ENCODE measurements around the gene SEMA3B. TPM values are rescaled to one million over a fixed set of nuclear protein-coding genes. Genes with fewer than 3 reads are reported as not detected.

The SEMA3B gene
- total and polyA plus RNA-seq, 7 experiments from 2014 or later, result 0.73 to 3.7 (median 1.4) TPM; not detected in 2

GRCh38 chr3:50258029-50258680, 10.8 kb upstream of the SEMA3B start:
- Histone ChIP-seq H3K27ac (ENCODE audit: low read depth, low read length) (no peak overlapping the region), H3K4me3 (ENCODE audit: low read length) (no peak overlapping the region), H3K27me3 (ENCODE audit: control insufficient read depth in 2 of 2, insufficient read depth in 2 of 2, low read length in 2 of 2) (no peaks in the 10 kb centered on the region), H3K9me3 (ENCODE audit: control insufficient read depth in 2 of 3, low read length in 3 of 3) (no peaks in the 10 kb centered on the region), H3K4me1 (ENCODE audit: control insufficient read depth in 2 of 2, insufficient read depth in 2 of 2, low read length in 2 of 2) (peaks cover 6 to 8% of the 10 kb centered on the region in 2 donors), H3K36me3 (ENCODE audit: control insufficient read depth in 2 of 3, insufficient read depth in 3 of 3, low read length in 3 of 3) (peaks cover 8 to 62% (median 14%) of the 10 kb centered on the region in 3 experiments)
- DNase-seq (no peak), ATAC-seq (no peak)
- Mint-ChIP-seq H3K36me3 (peaks cover 0 to 21% (median 0%) of the 10 kb centered on the region in 5 donors), H3K4me1 (peaks cover 0 to 14% (median 11%) of the 10 kb centered on the region in 7 donors), H3K27ac (peak overlapping the region in 2 of 9 donors; percentile 51 to 59), H3K9me3 (no peaks in the 10 kb centered on the region), H3K27me3 (no peaks in the 10 kb centered on the region), H3K4me3 (no peak overlapping the region)
- intact Hi-C loops (cut with micrococcal nuclease), result no loop called here
- CTCF ChIA-PET, result interaction anchor here (0.7 to 2.7 kb wide), 7 partner anchors 9 to 85 kb away, joined by 3 to 8 read pairs (median 4); partner anchors contain the start of gene GNAI2
- POLR2A ChIA-PET, result interaction anchor here (1.0 to 2.4 kb wide), 2 partner anchors 12 to 20 kb away, joined by 3 to 7 read pairs; no protein-coding TSS in a partner anchor

DNA sequence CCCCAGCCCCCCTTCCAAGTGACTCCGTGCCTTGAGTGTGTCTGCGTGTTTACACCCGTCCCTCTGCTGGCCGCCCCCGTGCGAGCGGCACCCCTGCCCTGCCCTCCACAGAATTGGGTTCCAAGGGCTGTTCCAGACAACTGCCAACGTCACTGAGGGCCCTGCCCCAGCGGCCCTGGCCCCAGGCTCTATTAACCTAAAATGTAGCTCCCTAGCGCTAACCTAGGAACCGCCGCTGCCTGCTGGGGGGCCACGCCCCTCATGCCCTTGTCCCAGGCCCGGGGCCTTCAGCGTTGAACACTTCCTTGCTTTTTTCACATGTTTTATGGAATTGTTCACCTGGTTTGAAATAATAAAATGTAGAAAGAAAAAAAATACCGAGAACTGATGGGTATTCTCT, 10.0 kb upstream of the SEMA3B start:
- Histone ChIP-seq H3K27me3 (ENCODE audit: control insufficient read depth in 2 of 2, insufficient read depth in 2 of 2, low read length in 2 of 2) (no peaks in the 10 kb centered on the region), H3K4me3 (ENCODE audit: low read length) (no peak overlapping the region), H3K9me3 (ENCODE audit: control insufficient read depth in 2 of 3, low read length in 3 of 3) (no peaks in the 10 kb centered on the region), H3K27ac (ENCODE audit: low read depth, low read length) (peak overlapping the region; percentile 47), H3K4me1 (ENCODE audit: control insufficient read depth in 2 of 2, insufficient read depth in 2 of 2, low read length in 2 of 2) (peaks cover 6 to 8% of the 10 kb centered on the region in 2 donors), H3K36me3 (ENCODE audit: control insufficient read depth in 2 of 3, insufficient read depth in 3 of 3, low read length in 3 of 3) (peaks cover 8 to 54% (median 12%) of the 10 kb centered on the region in 3 experiments)
- Mint-ChIP-seq H3K27ac (peak overlapping the region in 3 of 9 donors; percentile 51 to 81 (median 63)), H3K4me1 (peaks cover 0 to 13% (median 4%) of the 10 kb centered on the region in 7 donors), H3K36me3 (peaks cover 0 to 19% (median 0%) of the 10 kb centered on the region in 5 donors), H3K27me3 (no peaks in the 10 kb centered on the region), H3K4me3 (peak overlapping the region in 1 of 10 donors; percentile 29), H3K9me3 (no peaks in the 10 kb centered on the region)
- POLR2A ChIA-PET, result interaction anchor here (1.0 to 2.4 kb wide), 4 partner anchors 11 to 78 kb away, joined by 3 to 7 read pairs (median 4); no protein-coding TSS in a partner anchor
- CTCF ChIA-PET, result interaction anchor here (0.7 to 2.7 kb wide), 6 partner anchors 9 to 65 kb away, joined by 4 to 8 read pairs (median 4); partner anchors contain the start of gene GNAI2
- ATAC-seq (no peak), DNase-seq (no peak)
- intact Hi-C loops (cut with micrococcal nuclease), result no loop called here

DNA sequence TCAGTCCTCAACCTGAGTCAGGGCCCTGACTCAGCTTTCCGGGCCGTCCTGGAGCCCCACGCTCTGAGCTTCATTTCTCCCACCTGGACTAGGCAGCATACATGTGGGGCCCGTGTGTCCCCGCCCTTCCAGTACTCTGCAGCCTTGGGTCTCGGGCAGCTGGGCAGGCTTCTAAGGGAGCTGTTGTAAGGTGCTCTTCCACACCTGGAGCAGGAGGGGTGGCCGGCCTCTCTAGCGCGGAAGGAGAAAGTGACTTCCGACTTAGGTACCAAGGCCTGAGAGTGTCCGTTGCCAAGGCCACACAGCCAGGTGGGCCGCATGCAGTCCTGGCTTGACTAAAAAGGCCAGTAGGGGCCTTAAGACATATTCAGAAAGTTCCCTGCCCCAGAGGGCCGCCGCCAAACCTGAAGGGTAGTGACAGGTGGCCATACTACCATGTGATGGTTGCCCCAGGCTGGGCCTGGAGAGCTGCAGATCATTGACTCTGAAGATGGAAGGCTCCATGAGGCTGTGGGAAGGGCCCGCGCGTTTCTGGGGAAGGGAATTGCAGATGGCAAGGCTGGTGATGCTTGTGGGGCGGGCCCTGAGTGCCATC, 9.4 kb upstream of the SEMA3B start:
- Mint-ChIP-seq H3K4me1 (peaks cover 0 to 12% (median 4%) of the 10 kb centered on the region in 7 donors), H3K9me3 (no peaks in the 10 kb centered on the region), H3K27me3 (no peaks in the 10 kb centered on the region), H3K27ac (peak overlapping the region in 8 of 9 donors; percentile 41 to 85 (median 77)), H3K4me3 (peak overlapping the region; percentile 58 to 86 (median 72)), H3K36me3 (peaks cover 0 to 19% (median 0%) of the 10 kb centered on the region in 5 donors)
- H3K27me3 ChIP-seq (ENCODE audit: control insufficient read depth in 2 of 2, insufficient read depth in 2 of 2, low read length in 2 of 2), result no peaks in the 10 kb centered on the region
- ATAC-seq (peak; percentile 16), DNase-seq (no peak)
- H3K4me3 ChIP-seq (ENCODE audit: low read length), result peak overlapping the region; percentile 43
- intact Hi-C loops (cut with micrococcal nuclease), result loop anchor here (1.0 kb wide), 4 partner anchors 13 to 65 kb away; no protein-coding TSS in a partner anchor
- H3K9me3 ChIP-seq (ENCODE audit: control insufficient read depth in 2 of 3, low read length in 3 of 3), result no peaks in the 10 kb centered on the region
- H3K4me1 ChIP-seq (ENCODE audit: control insufficient read depth in 2 of 2, insufficient read depth in 2 of 2, low read length in 2 of 2), result peaks cover 6 to 7% of the 10 kb centered on the region in 2 donors
- CTCF ChIA-PET, result interaction anchor here (0.7 to 2.7 kb wide), 6 partner anchors 8 to 65 kb away, joined by 4 to 8 read pairs (median 4); partner anchors contain the start of gene GNAI2
- POLR2A ChIA-PET, result interaction anchor here (0.9 to 2.4 kb wide), 4 partner anchors 11 to 78 kb away, joined by 3 to 7 read pairs (median 4); no protein-coding TSS in a partner anchor
- peaks cover 8 to 48% (median 12%) of the 10 kb centered on the region in 3 experiments for H3K36me3 ChIP-seq (ENCODE audit: control insufficient read depth in 2 of 3, insufficient read depth in 3 of 3, low read length in 3 of 3)
- H3K27ac ChIP-seq (ENCODE audit: low read depth, low read length), result peak overlapping the region; percentile 76

DNA sequence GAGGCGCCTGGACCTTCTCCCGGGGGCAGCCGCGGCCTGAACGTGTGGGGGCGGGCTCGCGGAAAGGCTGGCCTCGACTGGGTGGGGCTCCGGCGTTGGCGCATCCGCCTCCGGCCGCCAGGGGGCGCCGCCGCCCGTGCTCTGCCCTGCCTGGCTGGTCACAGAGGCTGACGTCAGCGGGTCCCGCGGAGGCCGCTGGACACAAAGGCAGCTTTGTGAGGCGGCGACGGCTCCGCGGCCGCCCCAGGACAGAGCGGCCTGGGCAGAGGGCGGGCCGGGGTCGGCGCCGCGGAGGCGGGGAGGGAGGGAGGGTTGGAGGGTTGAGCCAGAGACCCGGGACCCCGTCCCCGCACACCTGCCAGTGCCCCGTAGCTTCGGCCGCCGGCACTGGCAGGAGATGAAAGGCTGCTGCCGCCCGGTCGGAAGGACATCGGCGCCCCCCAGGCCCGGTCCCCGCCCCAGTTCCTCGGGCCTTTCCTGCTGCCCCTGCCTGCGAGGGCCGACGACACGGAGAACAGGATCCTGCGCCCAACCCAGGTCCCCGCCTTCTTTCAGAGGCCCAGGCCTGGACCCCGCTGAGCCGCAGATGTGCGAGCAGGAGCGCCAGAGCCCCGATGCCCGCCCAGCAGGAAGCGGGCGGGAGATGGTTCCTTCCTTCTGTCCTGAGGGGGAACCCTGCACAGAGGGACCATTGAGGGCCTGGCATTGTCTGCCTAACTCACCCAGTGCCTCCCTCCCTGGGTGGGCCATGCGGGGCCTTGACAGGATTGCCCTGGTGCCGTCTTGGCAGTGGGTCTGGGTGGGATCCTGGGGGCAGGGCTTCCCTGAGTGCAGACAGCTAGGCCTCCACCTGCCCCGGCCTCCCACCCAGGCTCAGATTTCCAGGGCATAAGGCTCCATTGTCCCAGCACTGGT, 8.7 kb upstream of the SEMA3B start:
- CTCF ChIA-PET, result interaction anchor here (0.9 to 2.7 kb wide), 3 partner anchors 11 to 35 kb away, joined by 4 to 8 read pairs (median 4); partner anchors contain the start of gene LSMEM2
- POLR2A ChIA-PET, result interaction anchor here (0.5 to 2.4 kb wide), 6 partner anchors 12 to 1909 kb away, joined by 3 to 7 read pairs (median 3); no protein-coding TSS in a partner anchor
- H3K27ac ChIP-seq (ENCODE audit: low read depth, low read length), result peak overlapping the region; percentile 76
- H3K9me3 Mint-ChIP-seq, result no peaks in the 10 kb centered on the region
- DNase-seq (peak; percentile 58 to 95 (median 78)), ATAC-seq (peak; percentile 95)
- H3K4me1 ChIP-seq (ENCODE audit: control insufficient read depth in 2 of 2, insufficient read depth in 2 of 2, low read length in 2 of 2), result peaks cover 6% of the 10 kb centered on the region in 2 donors
- peaks cover 0 to 19% (median 0%) of the 10 kb centered on the region in 5 donors for H3K36me3 Mint-ChIP-seq
- H3K27me3 Mint-ChIP-seq, result no peaks in the 10 kb centered on the region
- H3K4me1 Mint-ChIP-seq, result peaks cover 0 to 12% (median 4%) of the 10 kb centered on the region in 7 donors
- intact Hi-C loops (cut with micrococcal nuclease), result loop anchor here (1.0 kb wide), 4 partner anchors 13 to 66 kb away; no protein-coding TSS in a partner anchor
- peak overlapping the region; percentile 57 to 86 (median 68) for H3K4me3 Mint-ChIP-seq
- H3K36me3 ChIP-seq (ENCODE audit: control insufficient read depth in 2 of 3, insufficient read depth in 3 of 3, low read length in 3 of 3), result peaks cover 8 to 41% (median 8%) of the 10 kb centered on the region in 3 experiments
- H3K4me3 ChIP-seq (ENCODE audit: low read length), result peak overlapping the region; percentile 43
- H3K27ac Mint-ChIP-seq, result peak overlapping the region in 8 of 9 donors; percentile 38 to 85 (median 77)
- H3K27me3 ChIP-seq (ENCODE audit: control insufficient read depth in 2 of 2, insufficient read depth in 2 of 2, low read length in 2 of 2), result no peaks in the 10 kb centered on the region
- H3K9me3 ChIP-seq (ENCODE audit: control insufficient read depth in 2 of 3, low read length in 3 of 3), result no peaks in the 10 kb centered on the region

GRCh38 chr3:50260942-50261441, 8.0 kb upstream of the SEMA3B start:
- Histone ChIP-seq H3K4me3 (ENCODE audit: low read length) (no peak overlapping the region), H3K36me3 (ENCODE audit: control insufficient read depth in 2 of 3, insufficient read depth in 3 of 3, low read length in 3 of 3) (peaks cover 8 to 35% (median 8%) of the 10 kb centered on the region in 3 experiments), H3K27me3 (ENCODE audit: control insufficient read depth in 2 of 2, insufficient read depth in 2 of 2, low read length in 2 of 2) (no peaks in the 10 kb centered on the region), H3K4me1 (ENCODE audit: control insufficient read depth in 2 of 2, insufficient read depth in 2 of 2, low read length in 2 of 2) (peaks cover 6% of the 10 kb centered on the region in 2 donors), H3K9me3 (ENCODE audit: control insufficient read depth in 2 of 3, low read length in 3 of 3) (no peaks in the 10 kb centered on the region), H3K27ac (ENCODE audit: low read depth, low read length) (no peak overlapping the region)
- POLR2A ChIA-PET, result interaction anchor here (1.0 to 1.4 kb wide), 3 partner anchors 13 to 76 kb away, joined by 3 to 5 read pairs (median 3); partner anchors contain the start of gene GNAI2
- ATAC-seq (no peak), DNase-seq (no peak)
- no peaks in the 10 kb centered on the region for H3K9me3 Mint-ChIP-seq
- H3K4me3 Mint-ChIP-seq, result peak overlapping the region in 5 of 10 donors; percentile 8 to 86 (median 64)
- CTCF ChIA-PET, result interaction anchor here (1.0 to 2.7 kb wide), 2 partner anchors 12 to 17 kb away, joined by 4 to 8 read pairs; partner anchors contain the start of gene LSMEM2
- H3K4me1 Mint-ChIP-seq, result peaks cover 0 to 12% (median 4%) of the 10 kb centered on the region in 7 donors
- peaks cover 0 to 4% (median 0%) of the 10 kb centered on the region in 5 donors for H3K27me3 Mint-ChIP-seq
- peaks cover 0 to 19% (median 0%) of the 10 kb centered on the region in 5 donors for H3K36me3 Mint-ChIP-seq
- peak overlapping the region in 3 of 9 donors; percentile 19 to 71 (median 41) for H3K27ac Mint-ChIP-seq
- intact Hi-C loops (cut with micrococcal nuclease), result loop anchor here (1.0 kb wide), 4 partner anchors 12 to 67 kb away; no protein-coding TSS in a partner anchor
